Measurements from ENCODE around the gene HSPB7.

- TF ChIP-seq EZH2phosphoT487 (IDR thresholded peaks at IDR 0.05; ENCODE audit: unreplicated experiment) (no peak), CTCF (conservative IDR thresholded peaks at IDR 0.05; ENCODE audit: low read depth in 2 of 2) (no peak), POLR2AphosphoS5 (IDR thresholded peaks at IDR 0.05; ENCODE audit: low read depth) (no peak), CREB1 (CRISPR knock-in tag; IDR thresholded peaks at IDR 0.05; ENCODE audit: low read depth) (no peak), EZH2 (IDR thresholded peaks at IDR 0.05; ENCODE audit: low read depth, unreplicated experiment) (no peak), ETS1 (IDR thresholded peaks at IDR 0.05) (no peak), JUNB (IDR thresholded peaks at IDR 0.05; ENCODE audit: unreplicated experiment) (no peak), REST (IDR thresholded peaks at IDR 0.05; ENCODE audit: unreplicated experiment) (no peak), NANOG (IDR thresholded peaks at IDR 0.05; ENCODE audit: borderline replicate concordance) (no peak), ZNF331 (CRISPR knock-in tag; IDR thresholded peaks at IDR 0.05; ENCODE audit: low read depth) (no peak), ZNF114 (CRISPR knock-in tag; IDR thresholded peaks at IDR 0.05) (no peak), STAT1 (IDR thresholded peaks at IDR 0.05; ENCODE audit: unreplicated experiment) (no peak)
These were observed 775 bp downstream of the HSPB7 start for GRCh38 chr1:16017076-16017460.
